NCI-H1105 (cell line): Measurements from ENCODE around the gene NOS1AP.

Experiments
- DNase-seq: peaks from one replicate; lab custom pipeline; 2025; lab: John Stamatoyannopoulos, UW

Gene NOS1AP

DNA sequence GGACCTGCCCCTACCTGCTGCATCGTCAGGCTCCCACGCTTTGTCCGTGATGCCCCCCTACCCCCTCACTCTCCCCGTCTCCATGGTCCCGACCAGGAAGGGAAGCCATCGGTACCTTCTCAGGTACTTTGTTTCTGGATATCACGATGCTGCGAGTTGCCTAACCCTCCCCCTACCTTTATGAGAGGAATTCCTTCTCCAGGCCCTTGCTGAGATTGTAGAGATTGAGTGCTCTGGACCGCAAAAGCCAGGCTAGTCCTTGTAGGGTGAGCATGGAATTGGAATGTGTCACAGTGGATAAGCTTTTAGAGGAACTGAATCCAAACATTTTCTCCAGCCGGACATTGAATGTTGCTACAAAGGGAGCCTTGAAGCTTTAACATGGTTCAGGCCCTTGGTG is 298.3 kb downstream of the NOS1AP start:
- DNase-seq = no peak

GRCh38 chr1:162368451-162368850 is 299.0 kb downstream of the NOS1AP start:
- no peak for DNase-seq

DNA sequence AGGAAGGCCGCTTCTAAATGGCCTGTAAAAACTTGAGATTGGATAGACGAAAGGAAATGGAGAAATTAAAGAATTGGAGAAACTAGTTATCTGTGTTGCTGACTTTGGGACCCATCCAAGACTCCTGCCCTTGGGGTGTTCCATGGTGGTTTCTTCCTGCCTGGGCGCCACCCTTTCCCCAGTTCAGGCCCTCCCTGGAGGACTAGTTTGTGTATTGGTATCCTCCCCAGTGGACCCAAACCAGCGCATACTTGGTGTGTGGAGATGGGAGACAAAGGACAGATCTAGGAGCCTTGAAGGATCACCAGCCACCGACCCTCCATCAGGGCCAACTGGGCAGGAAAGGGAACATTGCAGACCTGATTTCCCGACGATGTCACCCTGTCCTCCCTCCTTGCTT is 300.1 kb downstream of the NOS1AP start:
- DNase-seq = no peak

GRCh38 chr1:162370161-162370560 is 300.7 kb downstream of the NOS1AP start:
- DNase-seq = no peak

GRCh38 chr1:162370721-162371120 is 301.2 kb downstream of the NOS1AP start:
- DNase-seq = no peak

- DNase-seq = no peak
These were observed 302.1 kb downstream of the NOS1AP start for GRCh38 chr1:162371611-162372010.

DNA sequence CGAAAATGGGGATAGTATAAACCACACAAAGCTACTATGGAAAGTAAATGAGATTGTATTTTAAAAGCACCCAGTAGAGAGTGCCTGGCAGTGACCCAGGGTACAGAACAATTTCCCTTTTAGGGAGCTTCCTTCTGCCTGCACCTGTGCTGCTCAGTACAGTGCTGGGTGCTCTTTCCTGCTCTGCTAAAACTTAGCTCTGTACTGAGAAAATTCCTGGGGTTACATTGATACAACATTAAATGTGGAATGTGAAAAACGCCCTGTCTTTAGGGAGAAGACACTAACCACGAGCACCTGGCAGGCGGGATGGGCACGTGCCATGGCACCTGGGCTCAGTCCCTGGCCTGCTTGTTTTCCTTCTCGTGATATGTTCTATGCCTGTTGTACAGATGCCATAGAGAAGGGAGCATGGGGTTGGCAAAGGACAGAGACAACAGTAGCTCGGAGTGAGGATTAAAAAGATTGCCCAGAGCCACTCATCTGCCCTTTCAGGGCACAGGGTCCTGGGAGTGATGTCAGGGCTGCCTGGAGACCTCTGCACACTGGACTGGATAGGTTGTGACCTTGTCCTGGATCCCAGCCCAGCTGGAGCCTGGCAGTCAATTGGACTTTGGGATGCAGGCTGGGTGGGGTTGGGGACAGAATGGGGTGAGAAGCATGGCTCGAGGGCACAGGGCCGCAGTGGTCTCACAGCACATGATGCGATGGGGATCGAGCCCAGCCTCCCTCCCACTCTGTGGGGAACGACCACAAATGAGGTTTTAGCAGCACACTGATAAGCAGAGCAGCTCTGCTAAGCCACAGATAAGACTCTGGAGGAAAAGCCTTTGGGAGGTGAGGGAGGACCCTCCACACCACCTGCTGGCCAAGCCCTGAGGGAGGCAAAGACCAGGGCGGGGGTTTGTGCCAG is 302.9 kb downstream of the NOS1AP start:
- DNase-seq = no peak

DNA sequence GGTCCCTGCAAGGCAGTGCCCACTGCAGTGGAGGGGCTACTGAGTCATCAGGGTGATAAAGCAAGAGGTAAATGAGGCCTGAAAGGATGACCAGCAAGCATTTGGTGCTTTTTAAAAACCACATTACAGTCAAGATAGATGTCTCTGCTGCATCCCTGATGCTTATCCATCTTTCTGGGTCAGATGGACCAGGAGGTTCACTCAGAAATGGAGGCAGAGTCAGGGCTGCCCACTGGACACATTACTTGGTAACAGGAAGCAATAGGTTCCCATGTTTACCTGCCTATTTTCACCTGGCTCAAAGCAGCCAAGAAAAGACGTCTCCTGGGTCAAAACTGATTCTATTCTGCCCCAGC is 303.6 kb downstream of the NOS1AP start:
- DNase-seq = no peak

- DNase-seq = no peak
These were observed 304.2 kb downstream of the NOS1AP start for GRCh38 chr1:162373541-162374260.

DNA sequence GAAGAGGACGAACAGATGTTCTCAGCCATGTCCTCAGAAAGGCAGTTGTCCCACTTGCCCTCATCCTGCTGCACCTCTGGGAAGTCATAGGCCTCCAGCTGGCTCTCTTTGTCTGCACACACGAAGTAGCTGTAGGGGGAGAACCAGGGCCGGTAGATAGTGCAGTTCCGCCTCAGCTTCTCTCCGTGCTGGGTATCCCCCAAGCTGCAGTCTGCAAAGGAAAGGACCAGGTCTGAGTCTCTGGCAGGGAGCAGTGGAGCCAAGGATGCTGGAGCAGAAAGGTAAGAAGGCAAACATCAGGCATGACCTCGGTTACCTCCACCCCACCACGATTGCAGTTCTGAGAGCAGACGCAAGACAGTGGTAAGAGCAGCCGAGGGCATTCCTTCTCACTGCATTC is 304.9 kb downstream of the NOS1AP start:
- no peak for DNase-seq

- DNase-seq = no peak
These were observed 306.0 kb downstream of the NOS1AP start for GRCh38 chr1:162375463-162375862.

- DNase-seq = no peak
These were observed 307.2 kb downstream of the NOS1AP start, which contains the start of gene SPATA46 for GRCh38 chr1:162376691-162377090. Gene SPATA46, minus strand, starts transcription at chr1:162376854. Its CDS starts 64 bp downstream, at chr1:162376790.

DNA sequence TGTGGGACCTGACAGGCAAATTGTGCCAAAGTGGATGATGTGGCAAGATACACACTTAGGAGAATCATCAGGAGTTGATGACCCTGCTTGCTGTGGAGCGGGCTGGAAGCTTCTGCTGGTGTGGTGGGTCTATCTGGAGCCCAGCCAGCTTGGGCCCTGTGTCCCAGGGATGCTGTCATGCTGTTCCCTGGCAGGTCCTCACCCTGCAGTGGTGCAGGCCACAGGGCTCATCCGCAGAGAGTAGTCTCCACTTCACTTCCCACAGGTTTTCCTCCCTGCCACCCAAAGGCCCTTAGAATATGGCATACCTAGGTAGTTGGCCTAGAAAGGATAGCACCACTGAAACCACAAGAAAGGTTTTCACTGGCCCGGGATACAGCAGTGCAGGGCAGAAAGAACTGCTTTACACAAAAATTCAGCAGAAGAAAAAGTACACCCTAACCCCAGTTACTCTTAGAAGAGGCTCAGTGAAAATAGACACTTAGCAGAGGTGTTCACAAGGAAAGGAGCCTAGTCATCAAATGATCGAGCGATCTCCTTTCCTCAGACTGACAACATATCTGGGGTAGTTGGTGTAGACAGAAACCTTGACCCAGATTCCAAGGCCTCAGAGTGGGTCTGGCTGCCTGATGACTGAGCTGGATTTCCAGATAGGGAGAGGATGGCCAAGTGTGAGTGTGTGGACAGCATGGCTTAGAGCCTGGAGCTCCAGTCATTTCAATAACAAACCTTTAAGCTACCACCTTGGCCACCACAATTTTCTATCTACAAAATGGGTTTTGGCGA is 310.8 kb downstream of the NOS1AP start:
- no peak for DNase-seq

- no peak for DNase-seq
These were observed 311.9 kb downstream of the NOS1AP start, which contains the start of gene C1orf226 for GRCh38 chr1:162381383-162381782. Gene C1orf226, plus strand, starts transcription at chr1:162381728. Its CDS starts 174 bp downstream, at chr1:162381902.

DNA sequence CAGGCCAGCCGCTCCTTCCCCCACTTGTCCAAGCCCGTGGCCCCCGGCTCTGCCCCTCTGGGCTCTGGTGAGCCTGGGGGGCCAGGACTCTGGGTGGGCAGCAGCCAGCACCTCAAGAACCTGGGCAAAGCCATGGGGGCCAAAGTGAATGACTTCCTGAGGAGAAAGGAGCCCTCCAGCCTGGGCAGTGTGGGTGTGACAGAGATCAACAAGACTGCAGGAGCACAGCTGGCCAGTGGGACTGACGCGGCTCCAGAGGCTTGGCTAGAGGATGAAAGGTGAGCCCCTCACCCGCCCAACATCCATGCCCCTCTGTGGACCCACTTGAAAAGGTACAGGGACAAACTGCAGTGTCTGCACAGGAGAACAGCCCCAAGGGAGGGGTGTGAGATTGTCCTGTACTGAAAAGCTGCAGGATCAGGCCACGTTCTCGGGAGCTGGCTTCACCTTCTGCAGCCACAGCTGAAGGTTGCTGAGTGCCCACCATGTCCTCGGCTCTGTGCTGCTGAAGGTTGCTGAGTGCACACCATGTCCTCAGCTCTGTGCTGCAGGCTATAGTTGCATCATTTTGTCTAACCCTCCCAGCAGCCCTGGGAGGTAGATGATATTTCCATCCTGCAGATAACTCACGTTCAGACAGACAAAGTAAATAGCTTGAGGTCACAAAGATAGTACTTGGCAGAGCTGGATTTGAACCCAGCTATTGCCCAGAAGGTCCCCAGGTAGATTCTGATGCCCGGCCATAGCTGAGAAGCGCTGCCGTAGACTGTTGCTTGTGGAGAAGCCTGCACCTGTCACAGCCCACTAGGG is 312.7 kb downstream of the NOS1AP start:
- DNase-seq = no peak

DNA sequence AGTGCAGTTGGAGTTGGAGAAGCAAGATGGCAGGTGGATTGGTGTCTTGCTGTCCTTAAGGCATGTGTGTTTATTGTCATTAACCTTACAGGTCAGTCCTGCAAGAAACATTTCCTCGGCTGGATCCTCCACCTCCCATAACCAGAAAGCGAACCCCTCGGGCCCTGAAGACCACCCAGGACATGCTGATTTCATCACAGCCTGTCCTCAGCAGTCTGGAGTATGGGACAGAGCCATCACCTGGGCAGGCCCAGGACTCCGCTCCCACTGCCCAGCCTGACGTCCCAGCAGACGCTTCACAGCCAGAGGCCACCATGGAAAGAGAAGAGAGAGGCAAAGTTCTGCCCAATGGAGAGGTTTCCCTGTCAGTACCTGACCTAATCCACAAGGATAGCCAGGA is 313.6 kb downstream of the NOS1AP start:
- DNase-seq = no peak

- DNase-seq = no peak
These were observed 314.0 kb downstream of the NOS1AP start for GRCh38 chr1:162383516-162383915.

DNA sequence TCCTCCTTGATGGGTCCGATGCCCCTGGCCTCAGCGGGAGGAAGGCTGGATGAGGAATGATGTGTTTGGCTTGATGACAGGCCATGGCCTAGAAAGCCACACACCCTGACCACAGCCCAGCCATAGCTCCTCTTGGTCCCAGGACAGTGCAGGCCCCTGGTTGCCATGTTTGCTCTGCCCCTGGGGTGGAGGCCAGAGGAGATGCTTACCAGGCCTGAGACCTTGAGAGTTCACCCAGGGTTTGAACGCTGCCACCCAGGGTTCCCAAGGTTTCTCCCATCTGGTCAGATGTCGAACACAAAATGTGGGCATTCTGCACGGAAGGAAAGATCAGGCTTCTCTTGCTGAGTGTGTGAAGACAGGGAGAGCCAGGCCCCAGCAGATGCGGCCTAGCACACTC is 314.6 kb downstream of the NOS1AP start:
- DNase-seq = no peak

- no peak for DNase-seq
These were observed 315.2 kb downstream of the NOS1AP start for GRCh38 chr1:162384601-162385279.

DNA sequence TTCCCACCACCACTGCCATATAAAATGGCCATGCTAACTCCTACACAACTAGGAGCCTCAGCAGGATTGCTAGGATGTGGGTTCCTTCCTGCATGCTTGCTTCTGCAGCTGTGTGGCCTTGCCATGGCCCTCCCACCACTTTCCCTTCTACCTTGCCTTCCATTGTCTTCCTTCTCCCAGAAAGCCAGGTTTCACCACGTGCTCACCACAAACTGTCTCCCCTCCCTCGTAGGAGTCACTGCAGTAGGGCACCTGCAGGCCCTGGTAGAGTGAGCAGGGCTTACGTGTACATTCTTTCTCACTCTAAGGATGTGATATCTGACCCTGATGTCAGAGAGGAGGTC is 315.8 kb downstream of the NOS1AP start:
- DNase-seq = no peak

DNA sequence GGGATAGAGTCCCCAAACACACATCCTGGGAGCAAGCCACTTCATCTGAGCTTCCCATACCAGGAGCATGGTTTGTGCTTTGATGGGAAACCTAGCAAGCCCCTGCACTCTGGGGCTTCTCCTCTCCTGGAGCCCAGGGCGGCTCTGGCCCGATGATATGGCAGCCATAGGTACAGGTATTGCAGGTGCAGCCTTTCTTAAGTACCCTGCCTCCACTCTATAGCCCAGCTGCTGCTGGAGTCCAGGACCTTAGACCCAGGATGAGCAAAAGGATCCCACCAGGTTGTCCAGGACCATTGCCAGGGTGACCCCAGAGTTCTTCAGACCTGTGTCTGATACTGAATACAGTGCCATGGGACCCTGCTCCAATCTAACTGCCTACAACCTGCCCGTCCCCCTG is 316.2 kb downstream of the NOS1AP start:
- DNase-seq = no peak
